ENCODE measurements around the gene PPP1R14C.

The PPP1R14C gene

DNA sequence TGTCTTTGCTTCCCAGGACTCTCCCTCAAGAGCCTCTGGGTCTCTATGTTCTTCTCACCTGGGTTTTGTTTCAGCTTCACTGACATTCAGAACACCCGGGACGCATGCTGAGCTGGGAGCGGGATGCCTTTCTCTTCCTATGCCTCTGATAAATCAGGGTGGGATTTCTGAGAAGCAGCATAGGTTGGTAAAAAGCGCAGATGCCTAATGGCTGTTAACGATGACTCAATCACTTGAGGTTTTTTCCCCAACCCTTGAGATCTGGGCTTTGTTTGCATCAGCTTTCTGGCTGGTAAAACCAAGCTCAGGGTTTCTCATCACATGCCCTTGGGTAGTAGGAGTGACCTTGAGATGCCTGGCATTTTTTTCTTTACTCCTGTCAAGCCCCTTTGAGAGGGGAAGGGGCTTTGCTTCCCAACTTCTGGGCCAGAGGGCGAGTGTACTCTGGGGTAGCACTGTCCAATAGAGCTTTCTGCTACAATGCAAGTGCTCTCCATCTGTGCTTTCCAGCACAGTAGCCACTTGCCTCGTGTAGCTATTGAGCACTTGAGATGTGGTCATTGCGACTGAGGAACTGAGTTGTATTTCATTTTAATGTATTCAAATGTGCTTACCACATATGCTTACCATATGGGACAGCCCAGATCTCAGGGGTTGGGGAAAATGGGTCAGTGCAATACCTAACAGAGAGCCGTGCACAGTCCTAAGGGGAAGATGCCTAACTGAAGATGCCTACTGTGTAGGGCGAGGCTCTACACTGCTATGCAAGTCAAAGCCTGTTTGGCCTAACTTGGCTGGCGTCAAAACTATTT is 69.1 kb downstream of the PPP1R14C start:
- no peak overlapping the region for H3K27ac Mint-ChIP-seq
- no peaks in the 10 kb centered on the region for H3K9me3 Mint-ChIP-seq
- H3K27me3 Mint-ChIP-seq (ENCODE audit: low read depth), result peaks cover 12% of the 10 kb centered on the region
- no peaks in the 10 kb centered on the region for H3K36me3 Mint-ChIP-seq (ENCODE audit: low read depth)
- DNase-seq (ENCODE audit: low spot score), result no peak
- H3K4me1 Mint-ChIP-seq (ENCODE audit: low read depth), result no peaks in the 10 kb centered on the region
- H3K4me3 Mint-ChIP-seq, result no peak overlapping the region

DNA sequence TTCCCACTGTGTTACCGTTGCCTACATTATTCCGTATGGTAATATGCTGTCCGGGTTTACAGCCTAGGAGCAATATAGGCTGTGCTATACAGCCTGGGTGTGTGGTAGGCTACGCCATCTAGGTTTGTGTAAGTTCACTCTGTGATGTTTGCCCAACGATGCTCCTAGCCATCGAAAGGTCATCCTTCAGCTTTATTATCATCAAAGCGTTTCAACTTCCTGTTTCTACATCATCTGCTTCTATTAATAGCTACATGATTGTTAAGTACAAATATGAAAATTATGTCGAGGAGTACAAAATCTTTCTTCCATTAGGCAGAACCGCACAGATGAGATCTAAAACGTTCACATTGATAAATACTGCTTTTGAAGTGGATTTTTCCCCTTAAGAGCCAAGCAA is 69.9 kb downstream of the PPP1R14C start:
- Mint-ChIP-seq H3K27me3 (ENCODE audit: low read depth) (peaks cover 12% of the 10 kb centered on the region), H3K27ac (no peak overlapping the region), H3K36me3 (ENCODE audit: low read depth) (no peaks in the 10 kb centered on the region), H3K4me3 (no peak overlapping the region), H3K4me1 (ENCODE audit: low read depth) (no peaks in the 10 kb centered on the region), H3K9me3 (no peaks in the 10 kb centered on the region)
- DNase-seq (ENCODE audit: low spot score), result no peak

DNA sequence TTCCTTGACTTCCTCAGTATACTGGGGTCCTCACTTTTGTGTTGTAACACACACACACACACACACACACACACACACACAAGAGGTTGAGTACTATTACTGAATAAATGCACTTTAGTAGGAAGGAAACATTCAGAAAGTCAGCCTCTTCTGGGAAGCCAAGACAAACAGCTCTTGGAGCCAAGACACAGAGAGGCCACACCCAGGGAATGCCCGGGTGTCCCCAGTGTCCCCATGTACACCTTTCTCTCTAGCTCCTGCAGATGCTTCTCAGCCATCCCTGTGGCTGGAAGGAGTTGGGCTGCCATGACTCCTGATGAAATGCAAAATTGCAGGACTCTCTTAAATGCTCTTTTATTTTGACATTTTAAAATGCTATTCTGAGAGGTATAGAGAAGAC is 70.5 kb downstream of the PPP1R14C start:
- H3K9me3 Mint-ChIP-seq, result no peaks in the 10 kb centered on the region
- H3K27ac Mint-ChIP-seq, result no peak overlapping the region
- no peaks in the 10 kb centered on the region for H3K36me3 Mint-ChIP-seq (ENCODE audit: low read depth)
- DNase-seq (ENCODE audit: low spot score), result no peak
- no peaks in the 10 kb centered on the region for H3K4me1 Mint-ChIP-seq (ENCODE audit: low read depth)
- no peak overlapping the region for H3K4me3 Mint-ChIP-seq
- H3K27me3 Mint-ChIP-seq (ENCODE audit: low read depth), result peaks cover 12% of the 10 kb centered on the region

DNA sequence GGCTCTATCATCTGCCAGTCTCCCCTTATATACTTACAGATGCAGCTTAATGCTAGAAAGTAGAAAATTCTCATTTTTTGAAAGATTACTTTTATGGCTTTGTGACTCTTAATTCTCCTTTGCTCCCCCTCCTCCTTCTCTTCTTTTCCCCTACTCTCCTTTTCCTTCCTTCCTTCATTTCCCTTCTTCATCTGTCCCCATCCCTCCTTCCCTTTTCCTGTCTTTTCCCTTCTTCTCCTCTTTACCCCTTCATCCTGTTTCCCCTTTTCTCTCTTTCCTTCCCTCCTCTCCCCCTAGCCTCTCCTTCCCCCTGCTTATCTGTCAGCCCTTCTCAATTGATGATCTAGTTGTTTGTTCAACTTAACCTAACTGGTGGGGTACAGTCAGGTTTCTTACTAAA is 71.5 kb downstream of the PPP1R14C start:
- no peak overlapping the region for H3K27ac Mint-ChIP-seq
- no peak overlapping the region for H3K4me3 Mint-ChIP-seq
- no peaks in the 10 kb centered on the region for H3K36me3 Mint-ChIP-seq (ENCODE audit: low read depth)
- no peak for DNase-seq (ENCODE audit: low spot score)
- H3K4me1 Mint-ChIP-seq (ENCODE audit: low read depth), result no peaks in the 10 kb centered on the region
- peaks cover 12% of the 10 kb centered on the region for H3K27me3 Mint-ChIP-seq (ENCODE audit: low read depth)
- no peaks in the 10 kb centered on the region for H3K9me3 Mint-ChIP-seq

DNA sequence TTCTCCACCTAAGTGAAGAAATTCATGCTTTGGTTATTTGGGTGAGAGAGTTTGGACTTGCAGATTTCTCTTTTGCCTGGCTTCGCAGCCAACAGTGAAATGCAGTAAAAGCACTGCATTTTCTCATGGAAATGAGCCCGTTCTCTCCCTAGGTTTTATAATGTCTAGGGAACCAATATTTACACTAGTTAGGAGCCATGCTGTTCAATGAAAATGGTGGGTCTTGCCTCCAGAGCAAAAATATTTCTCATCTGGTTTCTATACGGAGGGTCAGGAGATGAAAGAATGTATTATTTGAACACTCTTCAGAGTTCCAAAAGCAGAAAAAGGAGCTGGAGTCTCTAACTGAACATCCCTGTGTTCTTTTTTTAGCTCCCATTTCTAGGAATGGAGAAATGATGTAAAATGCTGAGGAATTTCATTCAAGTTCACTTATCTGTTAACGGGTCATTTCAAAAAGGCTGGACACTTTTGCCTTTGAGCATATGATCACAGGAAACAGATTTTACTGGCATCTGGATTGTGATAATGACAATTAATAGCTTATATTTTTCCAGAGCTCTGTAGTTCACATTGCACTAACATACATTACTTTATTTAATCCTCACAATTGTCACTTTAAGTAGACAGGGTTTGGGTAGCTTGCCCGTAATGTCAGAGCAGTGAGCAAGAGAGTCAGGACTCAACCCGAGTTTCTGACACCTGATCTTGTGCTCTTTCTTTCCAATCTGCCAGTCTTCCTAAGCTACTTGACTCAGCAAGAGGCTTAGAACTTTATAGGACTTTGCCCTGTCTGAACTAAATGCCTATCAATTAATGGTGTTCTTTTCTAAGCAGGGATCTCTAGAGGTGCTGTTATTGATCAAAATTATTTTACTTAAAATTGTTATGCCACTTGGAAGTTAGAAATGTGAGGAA is 78.0 kb downstream of the PPP1R14C start:
- Mint-ChIP-seq H3K9me3 (no peaks in the 10 kb centered on the region), H3K36me3 (ENCODE audit: low read depth) (no peaks in the 10 kb centered on the region), H3K4me3 (no peak overlapping the region), H3K27ac (no peak overlapping the region), H3K27me3 (ENCODE audit: low read depth) (peaks cover 32% of the 10 kb centered on the region), H3K4me1 (ENCODE audit: low read depth) (no peaks in the 10 kb centered on the region)
- DNase-seq (ENCODE audit: low spot score), result no peak

DNA sequence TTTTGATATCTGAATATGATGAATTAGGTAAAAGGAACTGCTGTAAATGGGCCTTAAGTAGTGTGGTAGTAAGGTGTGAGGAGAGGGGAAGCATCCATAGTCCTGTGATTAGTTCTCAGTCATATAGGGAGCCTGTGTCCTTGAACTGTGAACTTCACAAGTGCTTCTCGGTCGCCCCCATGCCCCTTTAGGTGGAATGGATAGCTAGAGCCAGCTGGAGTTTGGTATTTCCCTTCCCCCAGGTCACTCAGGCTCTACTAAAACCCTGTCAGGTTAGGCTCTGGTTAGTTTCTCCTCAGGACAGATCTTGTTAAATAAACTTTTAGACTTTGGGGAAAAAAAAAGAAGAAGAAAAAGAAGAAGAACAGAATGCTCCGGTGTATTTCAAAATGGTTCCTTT is 82.0 kb downstream of the PPP1R14C start:
- Mint-ChIP-seq H3K4me1 (ENCODE audit: low read depth) (no peaks in the 10 kb centered on the region), H3K36me3 (ENCODE audit: low read depth) (no peaks in the 10 kb centered on the region), H3K9me3 (no peaks in the 10 kb centered on the region), H3K4me3 (no peak overlapping the region), H3K27me3 (ENCODE audit: low read depth) (peaks cover 61% of the 10 kb centered on the region), H3K27ac (no peak overlapping the region)
- no peak for DNase-seq (ENCODE audit: low spot score)

DNA sequence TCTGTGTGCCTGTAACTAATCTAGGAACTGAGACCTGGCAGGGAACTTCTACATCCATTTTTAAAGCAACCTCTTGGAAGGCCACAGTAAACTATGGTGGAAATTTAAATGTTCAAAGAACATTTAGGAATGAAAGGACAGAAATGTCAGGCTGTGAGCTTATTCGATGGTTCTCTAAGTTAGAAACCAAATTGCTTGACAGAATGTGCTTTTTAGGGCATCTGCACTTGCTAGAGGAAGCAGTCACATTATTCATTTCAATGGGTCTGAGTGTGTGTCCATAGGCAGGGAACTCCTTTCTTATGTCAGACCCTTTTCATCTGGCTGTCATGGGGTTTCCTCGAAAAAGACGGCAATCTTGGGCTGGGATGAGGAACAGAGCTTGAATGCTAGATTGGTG is 84.4 kb downstream of the PPP1R14C start:
- no peak overlapping the region for H3K4me3 Mint-ChIP-seq
- no peak overlapping the region for H3K27ac Mint-ChIP-seq
- DNase-seq (ENCODE audit: low spot score), result no peak
- H3K9me3 Mint-ChIP-seq, result peaks cover 5% of the 10 kb centered on the region
- H3K4me1 Mint-ChIP-seq (ENCODE audit: low read depth), result peaks cover 3% of the 10 kb centered on the region
- H3K27me3 Mint-ChIP-seq (ENCODE audit: low read depth), result peaks cover 57% of the 10 kb centered on the region
- no peaks in the 10 kb centered on the region for H3K36me3 Mint-ChIP-seq (ENCODE audit: low read depth)

DNA sequence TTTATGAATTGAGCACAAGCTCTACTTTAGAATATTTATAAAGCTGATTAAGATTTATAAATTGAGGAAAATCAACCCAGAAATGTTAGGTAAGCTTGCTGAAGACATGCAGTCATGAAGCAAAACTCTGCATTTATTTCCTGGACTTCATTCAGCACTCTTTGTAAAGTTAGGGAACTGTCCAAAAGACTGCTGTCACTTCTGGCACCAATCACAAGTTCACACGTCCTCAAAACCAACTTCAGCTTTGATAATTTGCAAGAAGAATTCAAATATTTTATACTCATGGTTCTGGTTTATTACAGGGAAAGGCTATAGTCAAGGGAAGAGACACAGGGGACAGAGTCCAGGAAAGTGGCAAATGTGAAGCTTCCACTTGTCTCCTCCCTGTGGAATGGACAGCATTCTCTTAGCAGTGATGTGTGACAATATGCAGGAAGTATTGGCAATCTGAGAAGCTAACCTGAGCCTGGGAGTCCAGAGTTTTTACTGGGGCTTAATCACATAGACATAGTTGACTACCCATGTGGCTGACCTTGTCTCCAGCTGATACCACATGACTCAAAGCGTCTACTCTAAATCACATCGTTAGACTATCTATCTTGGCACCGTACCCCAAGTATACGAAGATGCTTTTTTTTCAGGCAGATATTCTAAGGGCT is 85.4 kb downstream of the PPP1R14C start:
- Mint-ChIP-seq H3K4me3 (no peak overlapping the region), H3K27ac (no peak overlapping the region), H3K9me3 (peaks cover 14% of the 10 kb centered on the region), H3K36me3 (ENCODE audit: low read depth) (peaks cover 7% of the 10 kb centered on the region), H3K27me3 (ENCODE audit: low read depth) (peaks cover 55% of the 10 kb centered on the region), H3K4me1 (ENCODE audit: low read depth) (peaks cover 8% of the 10 kb centered on the region)
- DNase-seq (ENCODE audit: low spot score), result no peak

DNA sequence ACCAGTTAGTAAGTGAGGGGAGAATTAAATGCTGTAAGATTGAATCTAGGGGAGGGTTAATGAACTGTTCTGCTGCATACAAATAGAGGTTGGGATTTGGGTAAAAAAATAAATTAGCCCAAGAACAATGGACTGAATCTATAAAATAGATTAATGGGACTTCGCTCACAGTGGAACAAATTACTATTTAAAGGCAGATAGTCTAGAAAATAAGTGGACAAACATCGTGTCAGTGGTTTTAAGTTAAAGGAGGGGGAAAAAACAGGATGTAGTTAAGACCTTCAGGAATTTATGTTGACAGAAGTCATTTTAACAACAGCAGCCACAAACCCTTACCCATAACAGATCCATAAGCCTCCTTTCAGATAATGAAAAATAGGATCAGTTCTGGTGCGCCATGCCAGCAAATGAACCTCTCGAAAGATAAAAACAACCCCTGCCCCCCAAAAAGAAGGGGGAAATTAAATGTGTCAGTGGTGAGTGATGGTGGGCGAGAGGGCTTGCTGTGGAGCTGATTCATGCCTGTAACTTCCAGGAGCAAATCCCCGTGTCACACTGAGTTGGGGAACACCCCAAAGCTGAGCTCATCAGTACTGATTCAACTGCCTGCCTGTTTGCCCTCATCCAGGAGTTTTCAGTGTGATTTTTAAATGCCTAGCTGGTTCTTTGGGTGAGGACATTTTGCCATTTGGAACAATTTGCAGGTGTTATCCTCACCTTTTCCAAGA is 86.8 kb downstream of the PPP1R14C start:
- no peak for DNase-seq (ENCODE audit: low spot score)
- no peak overlapping the region for H3K4me3 Mint-ChIP-seq
- no peak overlapping the region for H3K27ac Mint-ChIP-seq
- peaks cover 7% of the 10 kb centered on the region for H3K36me3 Mint-ChIP-seq (ENCODE audit: low read depth)
- peaks cover 14% of the 10 kb centered on the region for H3K9me3 Mint-ChIP-seq
- H3K27me3 Mint-ChIP-seq (ENCODE audit: low read depth), result peaks cover 43% of the 10 kb centered on the region
- peaks cover 8% of the 10 kb centered on the region for H3K4me1 Mint-ChIP-seq (ENCODE audit: low read depth)

DNA sequence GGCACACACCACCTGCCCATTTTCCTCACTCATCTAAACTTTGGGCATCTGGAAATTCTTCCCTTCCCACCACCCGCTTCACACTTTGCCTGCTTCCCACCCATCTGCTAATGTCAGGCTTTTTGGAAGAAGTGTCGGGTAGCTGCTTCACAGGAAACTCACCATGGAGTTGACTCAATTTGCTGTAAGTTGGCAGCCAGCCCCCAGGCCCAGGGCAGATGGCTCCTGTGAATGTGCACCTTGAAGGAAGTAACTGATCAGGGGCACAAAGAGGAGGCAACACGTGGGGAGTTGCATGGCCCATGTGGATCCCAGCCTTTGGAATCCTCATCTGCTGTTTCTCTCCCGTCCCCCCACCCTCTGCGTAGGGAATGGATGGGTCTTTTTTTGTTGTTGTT is 87.3 kb downstream of the PPP1R14C start:
- H3K27me3 Mint-ChIP-seq (ENCODE audit: low read depth), result peaks cover 43% of the 10 kb centered on the region
- H3K9me3 Mint-ChIP-seq, result peaks cover 17% of the 10 kb centered on the region
- no peak overlapping the region for H3K4me3 Mint-ChIP-seq
- H3K4me1 Mint-ChIP-seq (ENCODE audit: low read depth), result peaks cover 11% of the 10 kb centered on the region
- H3K36me3 Mint-ChIP-seq (ENCODE audit: low read depth), result peaks cover 7% of the 10 kb centered on the region
- no peak for DNase-seq (ENCODE audit: low spot score)
- H3K27ac Mint-ChIP-seq, result no peak overlapping the region

DNA sequence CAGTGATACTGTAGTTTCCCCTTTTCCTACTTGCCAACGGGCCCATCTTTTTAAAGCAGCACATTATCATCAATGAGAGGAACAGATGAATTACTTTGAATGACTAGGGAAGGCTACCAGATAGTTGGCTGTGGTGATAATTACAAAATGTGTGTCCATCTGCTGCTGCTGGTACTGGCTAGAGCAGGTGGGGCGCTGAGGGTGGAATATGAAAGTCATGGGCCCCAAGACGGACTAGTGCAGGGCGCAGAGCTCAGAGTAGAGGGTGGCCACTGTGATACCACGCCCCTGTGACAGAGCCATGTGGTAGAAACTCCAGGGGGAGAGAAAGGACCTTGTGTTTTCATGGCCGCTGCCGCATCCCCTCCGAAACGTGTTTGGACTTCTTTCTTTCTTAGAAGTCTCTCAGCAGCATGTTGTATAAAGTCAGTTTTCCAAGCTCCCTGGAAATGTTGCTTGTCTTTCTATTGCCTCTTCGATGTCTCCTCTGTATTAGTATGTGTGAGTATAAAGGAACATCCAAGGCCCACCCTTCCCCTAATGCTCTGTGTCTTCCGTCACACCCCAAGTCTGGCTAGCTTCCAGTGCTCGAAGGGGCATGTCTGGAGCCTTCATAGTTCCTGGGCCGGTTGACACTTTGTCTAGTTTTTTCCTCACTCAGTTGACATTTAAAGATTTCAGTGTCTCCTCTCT is 88.1 kb downstream of the PPP1R14C start:
- Mint-ChIP-seq H3K9me3 (peaks cover 20% of the 10 kb centered on the region), H3K36me3 (ENCODE audit: low read depth) (peaks cover 8% of the 10 kb centered on the region), H3K4me3 (no peak overlapping the region), H3K4me1 (ENCODE audit: low read depth) (peaks cover 15% of the 10 kb centered on the region), H3K27ac (no peak overlapping the region), H3K27me3 (ENCODE audit: low read depth) (peaks cover 41% of the 10 kb centered on the region)
- DNase-seq (ENCODE audit: low spot score), result no peak

DNA sequence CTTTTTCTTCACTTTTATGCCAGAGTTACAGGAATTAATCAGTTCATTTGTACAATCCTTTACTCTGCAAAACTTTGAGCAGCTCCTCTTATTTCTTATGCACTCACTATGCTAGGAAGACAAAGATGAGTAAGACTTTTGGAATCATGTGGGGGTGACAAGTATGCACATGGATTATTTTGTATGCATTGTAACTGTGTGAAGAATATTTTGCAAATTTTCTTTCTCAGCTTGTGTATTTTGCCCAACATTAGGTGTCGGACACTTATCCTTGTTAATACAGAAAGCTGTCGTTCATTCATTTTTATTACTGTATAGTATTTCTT is 88.6 kb downstream of the PPP1R14C start:
- Mint-ChIP-seq H3K36me3 (ENCODE audit: low read depth) (peaks cover 8% of the 10 kb centered on the region), H3K9me3 (peaks cover 20% of the 10 kb centered on the region), H3K4me3 (no peak overlapping the region), H3K27me3 (ENCODE audit: low read depth) (peaks cover 36% of the 10 kb centered on the region), H3K4me1 (ENCODE audit: low read depth) (peaks cover 17% of the 10 kb centered on the region), H3K27ac (no peak overlapping the region)
- no peak for DNase-seq (ENCODE audit: low spot score)

DNA sequence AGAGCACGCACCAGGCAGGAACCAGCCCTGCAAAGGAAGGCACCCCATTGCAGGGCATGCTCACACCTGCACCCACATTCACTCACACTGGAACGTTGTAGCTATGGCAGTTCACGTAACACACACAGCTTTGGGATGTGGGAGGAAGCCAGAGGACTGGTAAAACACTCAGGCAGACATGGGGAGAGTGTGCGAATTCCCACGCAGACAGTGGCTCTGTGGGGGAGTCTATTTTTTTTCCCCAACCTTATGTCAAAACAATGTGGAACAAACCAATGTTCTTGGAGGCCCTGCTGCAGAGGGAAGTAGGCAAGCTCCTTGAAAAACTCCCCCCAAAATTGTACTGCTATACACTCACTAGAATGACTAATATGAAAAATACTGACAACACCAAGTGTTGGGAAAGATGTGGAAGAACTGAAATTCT is 91.0 kb downstream of the PPP1R14C start:
- Mint-ChIP-seq H3K36me3 (ENCODE audit: low read depth) (peaks cover 8% of the 10 kb centered on the region), H3K9me3 (peaks cover 22% of the 10 kb centered on the region), H3K27me3 (ENCODE audit: low read depth) (peaks cover 19% of the 10 kb centered on the region), H3K27ac (no peak overlapping the region), H3K4me3 (no peak overlapping the region), H3K4me1 (ENCODE audit: low read depth) (peaks cover 17% of the 10 kb centered on the region)
- DNase-seq (ENCODE audit: low spot score), result no peak

Measured in T-helper 2 cell treated with Interferon-gamma antibody and Interleukin-4, amounts not matched to agents 5 μg/mL and 100 μg/mL, for 36 hours (primary cell).